GM10847 (cell line): Measurements from ENCODE around the gene HTR2A.

Experiments
- POLR2A ChIP-seq: IDR thresholded peaks from 2 replicates; pipeline ENCODE4 v1.6.1; 2011; ENCODE audit not compliant: insufficient read length; ENCODE audit errors: extremely low read depth

HTR2A gene

DNA sequence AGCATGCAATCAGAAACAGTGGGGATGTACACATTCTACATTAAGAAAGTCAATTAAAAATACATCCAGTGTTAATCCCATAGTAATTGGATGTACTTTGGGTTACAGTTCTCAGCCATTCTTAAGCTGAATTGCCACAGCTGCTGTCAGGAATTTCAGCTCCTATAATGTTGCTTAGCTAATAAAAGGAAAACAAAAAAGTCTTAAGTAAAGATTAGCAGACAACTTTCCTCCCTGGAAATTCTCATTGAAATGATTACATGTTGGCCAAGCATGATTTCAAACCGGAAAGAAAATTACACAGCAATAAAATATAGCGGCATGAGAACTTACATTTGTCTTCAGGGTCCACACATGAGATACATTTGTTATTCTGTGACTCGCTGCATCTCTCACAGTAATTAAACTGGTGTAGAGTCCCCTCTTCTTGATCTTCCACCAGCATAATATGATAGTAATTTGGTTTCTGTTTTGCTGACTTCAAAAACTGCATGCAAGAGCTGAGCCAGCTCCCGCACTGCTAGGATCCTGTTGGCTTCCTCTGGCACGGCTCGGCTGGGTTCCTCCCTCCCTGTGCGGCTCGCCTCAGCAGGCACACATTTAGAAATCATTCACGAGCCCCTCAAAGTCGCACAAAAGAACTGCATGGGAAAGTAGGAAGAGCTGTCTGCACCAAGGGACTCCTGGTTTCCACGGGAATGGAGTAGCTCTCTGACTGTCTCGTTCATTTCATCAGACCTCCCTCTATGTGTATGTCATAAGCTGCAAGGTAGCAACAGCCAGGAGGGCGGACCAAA is at the start of gene HTR2A:
TSS of gene HTR2A (minus strand) at position 713 of the 797 bp plus-strand sequence. CDS start 1,147 bp downstream, outside the sequence.
- TF ChIP-seq POLR2A, result no peak

DNA sequence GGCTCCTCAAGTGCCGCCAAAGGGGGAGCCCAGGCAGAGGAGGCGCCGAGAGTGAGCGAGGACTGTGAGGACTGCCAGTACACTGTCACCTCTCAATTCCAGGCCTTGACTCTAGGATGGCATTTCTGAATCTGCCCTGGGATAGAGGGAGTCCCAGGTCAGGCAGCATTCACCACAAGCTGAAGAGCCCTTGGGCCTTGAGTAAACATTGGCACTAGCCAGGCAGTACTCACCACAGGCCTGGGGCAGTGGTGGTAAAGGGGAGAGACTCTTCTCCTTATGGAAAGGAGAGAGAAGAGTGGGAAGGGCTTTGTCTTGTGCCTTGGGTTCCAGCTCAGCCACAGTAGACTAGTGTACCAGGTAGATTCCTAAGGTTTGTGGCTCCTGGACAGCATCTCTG is 39.7 kb upstream of the HTR2A start:
- TF ChIP-seq POLR2A, result no peak

DNA sequence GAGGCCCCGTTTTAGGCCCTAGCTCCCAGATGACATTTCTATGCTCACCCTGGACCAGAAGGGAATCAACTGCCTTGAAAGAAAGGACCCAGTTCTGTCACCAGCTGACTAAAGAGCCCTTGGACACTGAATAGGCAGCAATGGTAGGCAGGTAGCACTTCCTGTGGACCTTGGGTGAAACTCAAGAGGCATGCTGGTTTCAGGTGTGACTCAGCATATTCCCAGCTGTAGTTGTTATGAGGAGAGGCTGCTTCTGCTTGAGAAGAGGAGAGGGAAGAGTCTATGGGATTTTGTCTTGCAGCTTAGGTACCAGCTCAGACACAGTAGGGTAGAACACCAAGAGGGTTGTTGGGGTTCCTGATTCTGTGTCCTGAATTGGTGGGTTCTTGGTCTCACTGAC is 37.9 kb upstream of the HTR2A start:
- TF ChIP-seq POLR2A, result no peak

DNA sequence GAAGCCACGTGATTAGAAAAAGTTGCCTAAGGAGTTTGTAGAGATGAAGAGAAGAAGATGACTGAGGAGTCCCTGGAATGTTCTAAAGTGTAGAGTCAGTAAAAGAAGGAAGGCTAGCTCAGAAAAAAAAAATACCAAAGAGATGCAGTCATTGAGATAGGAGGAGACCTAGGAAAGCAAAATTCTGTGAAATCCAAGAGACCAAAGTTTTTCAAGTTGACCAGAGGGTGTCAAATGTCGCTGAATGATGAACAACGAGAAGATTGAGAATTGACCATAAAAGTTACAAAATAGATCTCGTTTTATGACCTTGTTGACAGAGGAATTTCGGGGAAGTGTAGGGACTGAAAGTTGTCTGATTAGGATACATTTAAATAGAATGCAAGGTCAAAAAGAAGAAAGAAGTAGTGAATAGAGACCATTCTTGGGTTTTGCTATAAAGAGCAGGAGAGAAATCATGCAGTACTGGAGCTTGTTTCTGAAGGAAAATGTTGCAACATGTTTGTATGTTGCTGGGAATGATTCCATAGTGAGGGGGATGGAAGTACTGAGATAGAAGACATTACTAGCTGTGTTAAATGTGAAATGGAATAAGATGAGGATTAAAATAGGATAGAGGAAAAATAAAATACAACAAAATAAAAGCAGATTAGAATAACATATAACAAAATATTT is 30.2 kb upstream of the HTR2A start:
- no peak for TF ChIP-seq POLR2A

DNA sequence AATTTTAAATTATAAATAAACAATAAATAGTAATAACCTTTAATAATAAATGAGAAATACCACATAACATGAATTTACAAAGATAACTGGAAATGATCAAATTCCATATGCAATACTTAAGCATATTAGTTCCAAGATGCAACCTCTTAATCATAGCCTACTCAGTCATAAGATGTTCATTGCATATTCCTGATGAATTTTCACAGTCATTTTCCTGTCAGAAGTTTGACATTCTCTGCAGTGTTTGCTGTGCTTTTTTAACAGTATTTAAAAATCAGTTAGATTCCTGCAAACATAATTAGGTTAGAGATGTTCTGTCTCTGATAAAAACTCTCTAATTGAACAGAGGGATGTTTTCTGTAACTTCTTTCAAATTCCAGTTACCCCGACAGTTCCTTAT is 28.6 kb upstream of the HTR2A start:
- no peak for TF ChIP-seq POLR2A

DNA sequence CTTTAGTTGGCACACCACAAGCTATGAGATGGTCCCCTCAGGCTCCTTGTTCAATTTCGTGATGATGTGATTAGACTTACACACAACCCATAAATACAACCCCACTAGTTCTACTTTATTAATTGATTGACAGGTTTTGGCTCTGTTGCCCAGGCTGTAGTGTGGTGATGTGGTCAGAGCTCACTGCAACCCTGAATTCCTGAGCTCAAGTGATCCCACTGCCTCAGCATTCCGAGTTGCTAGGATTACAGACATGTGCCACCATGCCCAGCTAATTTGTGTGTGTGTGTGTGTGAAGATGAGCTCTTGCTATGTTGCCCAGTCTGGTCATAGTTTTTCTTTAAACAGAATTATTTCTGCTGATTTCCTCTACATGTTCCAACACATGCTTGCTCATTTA is 17.5 kb upstream of the HTR2A start:
- no peak for TF ChIP-seq POLR2A

DNA sequence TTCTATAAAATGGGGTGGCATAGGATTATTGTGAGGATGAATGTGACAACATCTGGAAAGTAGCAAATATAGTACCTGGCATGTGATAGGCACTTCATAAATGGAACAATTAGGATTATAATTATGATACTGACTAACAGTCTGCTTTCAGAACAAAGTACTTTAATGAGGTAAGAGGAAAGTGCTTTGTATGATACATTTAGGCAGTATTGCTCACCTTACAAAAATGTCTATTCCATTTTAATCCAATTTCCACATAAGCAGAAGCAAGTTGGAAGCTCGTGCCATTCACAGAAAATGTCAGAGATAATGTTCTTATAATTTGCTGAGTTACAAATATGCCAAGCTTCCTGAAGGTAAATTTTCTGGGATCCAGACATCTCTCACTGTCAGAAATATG is 16.9 kb upstream of the HTR2A start:
- TF ChIP-seq POLR2A, result no peak

DNA sequence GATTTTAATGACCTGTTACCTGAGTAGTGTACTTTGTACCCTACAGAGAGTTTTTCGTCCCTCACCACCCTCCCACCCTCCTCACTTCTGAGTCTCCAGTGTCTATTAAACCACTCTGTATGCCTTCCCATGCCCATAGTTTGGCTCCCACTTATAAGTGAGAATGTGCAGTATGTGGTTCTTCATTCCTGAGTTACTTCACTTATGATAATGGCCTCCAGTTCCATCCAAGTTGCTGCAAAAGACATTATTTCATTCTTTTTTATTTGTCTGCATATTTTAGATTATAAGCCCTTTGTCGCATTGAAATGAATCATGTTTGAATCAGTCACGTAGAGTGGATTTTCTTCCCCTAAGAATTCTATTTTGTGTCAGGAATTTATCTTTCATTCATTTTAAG is 12.2 kb upstream of the HTR2A start:
- TF ChIP-seq POLR2A, result no peak

DNA sequence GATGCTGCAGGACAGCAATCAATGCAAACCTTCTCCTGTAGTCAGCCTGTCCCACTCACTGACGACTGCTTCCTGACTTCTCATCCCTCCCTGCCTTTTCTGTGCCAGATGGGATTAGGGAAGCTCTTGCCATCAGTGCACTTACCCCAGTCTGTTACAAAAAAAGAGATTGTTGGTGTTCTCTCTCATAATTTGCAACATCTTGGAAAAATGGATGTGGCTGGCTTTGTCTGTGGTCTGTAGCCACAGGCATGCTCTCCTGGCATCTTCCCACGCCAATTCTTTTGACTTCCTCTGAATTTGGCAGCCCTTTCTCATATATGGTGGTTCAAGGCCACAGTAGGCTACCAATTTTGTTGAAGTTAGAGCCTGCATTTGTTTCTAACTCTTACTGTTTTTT is 11.6 kb upstream of the HTR2A start:
- TF ChIP-seq POLR2A, result no peak

DNA sequence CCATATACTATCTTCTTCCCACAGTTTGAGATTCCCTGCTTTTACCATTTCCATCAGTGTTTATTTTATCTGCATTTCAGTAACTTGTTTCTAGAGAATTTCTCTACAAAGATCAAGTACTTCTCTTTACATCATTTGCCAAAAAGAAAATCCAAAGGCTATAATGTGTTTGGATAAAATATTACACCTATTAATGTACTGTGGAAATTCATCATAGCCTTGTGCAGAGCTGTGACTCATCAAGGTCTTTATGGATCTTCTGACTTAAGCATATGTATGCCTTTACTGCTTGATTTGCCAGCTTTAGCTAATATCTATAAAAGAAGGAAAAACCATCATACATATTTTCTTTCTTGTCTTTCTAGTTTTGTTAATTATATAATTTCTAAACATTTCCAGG is 9.6 kb upstream of the HTR2A start:
- TF ChIP-seq POLR2A, result no peak

DNA sequence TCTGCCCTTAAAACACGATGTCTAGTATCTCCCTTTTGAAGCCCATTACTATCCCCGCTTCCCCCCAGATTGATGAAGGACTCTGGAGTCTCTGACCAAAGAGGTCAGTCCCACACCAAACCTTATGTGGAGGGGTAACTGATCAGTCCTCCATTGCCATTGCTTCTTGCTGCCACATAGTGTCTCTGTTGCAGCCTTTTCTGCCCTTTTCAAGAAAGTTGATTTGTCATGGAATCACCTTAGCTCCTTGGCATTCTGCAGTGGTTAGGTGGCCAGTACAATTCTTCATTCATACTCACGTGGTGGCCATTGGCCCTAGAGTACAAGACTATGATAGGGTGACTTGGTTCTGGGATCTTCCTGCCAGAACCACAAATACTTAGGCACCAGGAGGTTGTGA is 8.4 kb upstream of the HTR2A start:
- no peak for TF ChIP-seq POLR2A

DNA sequence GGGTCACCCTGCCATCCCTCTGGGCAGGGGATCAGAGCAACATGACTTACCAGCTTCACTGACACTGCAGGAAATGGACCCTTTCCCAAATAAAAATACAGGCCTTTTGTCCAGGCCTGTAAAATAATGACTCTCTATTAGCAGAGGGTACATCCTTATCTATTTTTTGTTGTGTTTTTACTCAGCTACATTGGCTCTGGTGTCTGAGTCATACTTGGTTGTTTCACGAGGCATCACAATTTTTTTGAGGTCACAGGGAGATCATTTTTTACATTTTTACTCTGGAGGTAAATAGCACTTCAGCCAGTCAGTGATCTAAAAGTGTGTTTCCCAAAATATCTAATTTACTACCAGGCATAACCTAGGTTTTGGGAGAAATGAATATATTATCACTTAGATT is 6.9 kb upstream of the HTR2A start:
- no peak for TF ChIP-seq POLR2A

DNA sequence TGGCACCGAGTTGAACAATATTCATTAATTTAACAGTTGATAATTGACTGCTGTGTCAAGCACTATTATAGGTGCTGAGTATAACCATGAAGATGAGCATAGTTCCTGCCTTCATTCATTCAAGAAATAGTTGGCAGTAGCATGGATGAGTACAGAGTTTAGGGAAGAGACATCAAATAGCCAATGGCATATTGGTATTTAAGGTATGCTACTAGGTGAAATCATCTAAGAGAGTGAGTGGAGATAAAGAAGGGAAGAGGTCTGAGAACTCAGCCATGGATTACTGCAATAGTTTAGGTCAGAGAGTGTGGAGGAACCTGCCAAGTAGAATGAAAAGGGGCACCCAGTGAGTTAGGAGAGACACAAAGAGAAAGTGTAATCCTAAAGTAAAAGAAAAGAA is 4.9 kb upstream of the HTR2A start:
- no peak for TF ChIP-seq POLR2A

DNA sequence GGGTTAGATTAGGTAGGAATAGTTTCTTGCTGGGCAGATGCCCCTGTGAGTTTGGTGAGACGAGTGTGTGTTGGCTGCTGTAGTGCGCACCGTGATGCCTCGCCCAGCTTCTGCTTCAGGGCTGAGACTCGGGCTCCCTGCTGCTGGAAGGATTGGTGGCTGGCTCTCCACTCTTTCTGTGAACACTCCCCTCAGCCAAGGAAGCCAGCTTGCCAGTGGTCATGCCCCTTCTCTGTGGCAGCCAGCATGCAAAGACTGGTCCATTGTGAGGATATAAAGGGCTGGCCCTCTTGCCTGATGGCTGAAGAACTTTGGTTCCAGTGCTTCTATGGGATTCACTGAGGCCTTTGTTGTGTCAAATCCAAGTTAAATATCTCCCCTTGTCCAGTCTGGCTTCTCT is 2.9 kb upstream of the HTR2A start:
- TF ChIP-seq POLR2A, result no peak

DNA sequence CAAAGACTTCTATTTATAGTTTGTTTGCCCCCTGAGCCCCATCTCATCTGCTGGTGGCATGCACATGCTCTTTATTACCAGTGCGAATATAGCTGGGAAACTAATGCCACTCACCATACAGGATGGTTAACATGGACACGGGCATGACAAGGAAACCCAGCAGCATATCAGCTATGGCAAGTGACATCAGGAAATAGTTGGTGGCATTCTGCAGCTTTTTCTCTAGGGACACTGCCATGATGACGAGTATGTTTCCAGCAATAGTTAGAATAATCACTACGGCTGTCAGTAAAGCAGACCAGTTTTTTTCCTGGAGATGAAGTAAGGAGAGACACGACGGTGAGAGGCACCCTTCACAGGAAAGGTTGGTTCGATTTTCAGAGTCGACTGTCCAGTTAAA is 1.5 kb downstream of the HTR2A start:
- no peak for TF ChIP-seq POLR2A

DNA sequence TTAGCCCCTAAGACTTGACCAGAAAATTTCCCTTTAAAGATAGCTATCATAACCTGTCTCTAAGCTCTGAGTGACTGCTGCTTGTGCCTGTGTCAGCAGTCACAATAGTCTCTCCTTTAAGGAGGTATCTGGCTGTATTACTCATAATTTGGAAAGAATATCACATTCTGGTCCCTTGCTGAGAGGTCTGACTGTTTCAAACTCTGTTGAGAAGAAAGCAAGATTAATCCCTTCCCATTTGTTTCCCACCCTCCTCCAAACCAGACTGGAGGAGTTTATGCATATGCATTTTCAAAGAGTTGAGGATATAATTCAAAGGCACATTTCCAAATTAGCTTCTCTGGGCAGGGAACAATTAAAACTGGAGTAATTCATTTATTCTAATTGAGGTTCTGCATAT is 2.3 kb downstream of the HTR2A start:
- no peak for TF ChIP-seq POLR2A

DNA sequence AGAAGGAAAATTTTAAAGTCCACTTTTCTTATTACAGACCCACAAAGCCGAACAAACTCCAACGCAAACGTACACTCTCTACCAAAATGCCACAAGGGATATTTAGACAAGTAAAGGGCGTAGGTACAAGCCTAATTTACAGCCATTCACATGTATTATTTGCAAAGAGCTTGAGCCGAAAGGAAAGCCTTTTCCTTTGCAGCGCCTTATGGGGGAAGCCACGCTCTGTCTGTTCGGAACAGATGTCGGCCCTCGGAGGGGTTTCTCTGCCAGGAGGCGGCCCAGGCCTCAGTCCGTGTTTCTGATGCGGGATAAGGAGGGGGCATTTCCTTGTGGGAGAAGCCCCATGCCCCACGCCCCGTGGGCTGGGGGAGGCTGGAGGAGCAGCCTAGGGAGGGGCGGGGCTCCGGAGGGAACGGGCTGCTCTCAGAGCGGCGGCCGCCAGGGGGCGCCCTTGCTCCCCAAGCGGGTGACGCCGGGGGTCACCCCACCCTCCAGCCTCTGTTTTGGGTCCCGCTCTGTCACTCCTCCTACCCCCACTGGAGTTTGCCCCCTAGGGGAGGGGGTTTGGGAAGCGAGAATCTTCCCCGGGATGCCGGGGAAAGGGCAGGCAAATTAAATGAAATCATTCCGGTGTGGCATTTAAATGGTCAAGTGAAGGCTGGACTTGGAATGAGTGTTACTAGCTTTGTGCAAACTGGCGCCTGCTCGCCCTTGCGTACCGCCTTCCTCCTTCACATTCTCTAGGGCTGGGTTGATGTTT is 2.9 kb downstream of the HTR2A start:
- TF ChIP-seq POLR2A, result no peak

DNA sequence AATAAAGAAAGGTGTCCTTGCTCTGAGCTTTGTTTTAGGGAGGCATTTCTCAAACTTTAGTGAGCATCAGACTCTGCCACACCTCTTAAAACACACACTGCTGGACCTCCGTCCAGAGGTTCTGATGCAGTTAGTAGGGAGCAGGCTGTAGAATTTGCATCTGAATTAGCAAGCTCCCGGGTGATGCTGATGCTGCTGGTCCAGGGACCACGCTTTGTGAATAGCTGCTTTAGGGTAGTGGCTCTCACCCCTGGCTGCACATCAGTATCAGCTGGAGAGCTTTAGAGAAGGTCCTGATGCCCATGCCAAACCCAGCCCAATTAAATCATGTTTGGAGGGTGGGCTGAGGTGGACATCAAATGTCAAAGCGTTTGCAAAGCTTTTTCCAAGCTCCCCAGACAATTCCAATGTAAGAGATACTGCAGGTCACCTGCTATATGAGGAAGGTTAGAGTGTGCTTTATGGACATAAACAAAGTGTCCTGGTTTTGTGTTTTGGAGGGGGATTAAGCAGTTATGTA is 3.6 kb downstream of the HTR2A start:
- TF ChIP-seq POLR2A, result no peak
